Lower lobe of right lung (tissue), 2 donors: ENCODE measurements around the gene CNTN1. TPM values are rescaled to one million over a fixed set of nuclear protein-coding genes. Genes with fewer than 3 reads are reported as not detected.

Experiments used
- ATAC-seq, 2 donors: fragments of 200-7000 bp; cut with Tn5 transposase; one replicate each; pipeline ENCODE4 v1.9.1; 2020 to 2022; ENCODE audit warnings: mild to moderate bottlenecking in 2 of 2, moderate library complexity in 2 of 2
- DNase-seq: peaks from one replicate; pipeline ENCODE4 v3.0.0-alpha.2; 2020
- H3K27ac ChIP-seq: fragments of 200-600 bp; one replicate; pipeline ENCODE4 v1.8.0; 2022
- H3K27me3 ChIP-seq: fragments of 200-600 bp; one replicate; pipeline ENCODE4 v1.8.0; 2022; ENCODE audit warnings: low read depth
- H3K36me3 ChIP-seq: fragments of 200-600 bp; one replicate; pipeline ENCODE4 v1.8.0; 2022; ENCODE audit warnings: mild to moderate bottlenecking
- H3K4me1 ChIP-seq: fragments of 200-600 bp; one replicate; pipeline ENCODE4 v1.8.0; 2022
- H3K4me3 ChIP-seq: fragments of 200-600 bp; one replicate; pipeline ENCODE4 v1.8.0; 2022; ENCODE audit warnings: mild to moderate bottlenecking
- H3K9me3 ChIP-seq: fragments of 200-600 bp; one replicate; pipeline ENCODE4 v1.8.0; 2022
- CTCF ChIP-seq: fragments of 200-600 bp; IDR thresholded peaks from one replicate; pipeline ENCODE4 v1.8.0; 2022; ENCODE audit warnings: antibody characterized with exemption, mild to moderate bottlenecking
- intact Hi-C: fragments of 100-400 bp; cut with DNase I; formaldehyde crosslinking; loops from one replicate; pipeline ENCODE4 v1.11.0; 2022
- total RNA-seq: library from RNA; stranded (reverse); fragmentation: NEBNext Ultra II Directional; extraction: Animal tissue kit (Norgen Biotek cat#: 25700); gene quantifications from one replicate; pipeline ENCODE4 v1.2.1, GENCODE V29; 2021
- donor health status: DM: no; HTN: yes; CAD: no; lungs with severe emphysema.

Gene CNTN1
- total RNA-seq, 1 donor from 2014 or later, result 12.3 TPM

- Histone ChIP-seq H3K4me1 (no peaks in the 10 kb centered on the region), H3K9me3 (no peaks in the 10 kb centered on the region), H3K4me3 (no peak overlapping the region), H3K27me3 (no peaks in the 10 kb centered on the region), H3K36me3 (no peaks in the 10 kb centered on the region), H3K27ac (no peak overlapping the region)
- TF ChIP-seq CTCF, result no peak
- ATAC-seq, result no peak
- no peak for DNase-seq
- intact Hi-C loops, result no loop called here
Measured at GRCh38 chr12:41092115-41092514, 399.9 kb downstream of the CNTN1 start.

GRCh38 chr12:41096797-41097196, 404.6 kb downstream of the CNTN1 start:
- Histone ChIP-seq H3K9me3 (no peaks in the 10 kb centered on the region), H3K36me3 (no peaks in the 10 kb centered on the region), H3K27ac (no peak overlapping the region), H3K27me3 (no peaks in the 10 kb centered on the region), H3K4me1 (no peaks in the 10 kb centered on the region), H3K4me3 (no peak overlapping the region)
- intact Hi-C loops, result no loop called here
- DNase-seq (no peak), ATAC-seq (no peak)
- TF ChIP-seq CTCF, result no peak

GRCh38 chr12:41100572-41100971, 408.3 kb downstream of the CNTN1 start:
- intact Hi-C loops, result no loop called here
- H3K27ac ChIP-seq, result no peak overlapping the region
- H3K4me3 ChIP-seq, result no peak overlapping the region
- no peaks in the 10 kb centered on the region for H3K9me3 ChIP-seq
- DNase-seq (no peak), ATAC-seq (no peak)
- H3K4me1 ChIP-seq, result no peaks in the 10 kb centered on the region
- no peak for TF ChIP-seq CTCF
- H3K36me3 ChIP-seq, result no peaks in the 10 kb centered on the region
- H3K27me3 ChIP-seq, result no peaks in the 10 kb centered on the region

- TF ChIP-seq CTCF, result no peak
- Histone ChIP-seq H3K4me1 (no peaks in the 10 kb centered on the region), H3K27ac (no peak overlapping the region), H3K27me3 (no peaks in the 10 kb centered on the region), H3K4me3 (no peak overlapping the region), H3K9me3 (no peaks in the 10 kb centered on the region), H3K36me3 (no peaks in the 10 kb centered on the region)
- DNase-seq (no peak), ATAC-seq (no peak)
- intact Hi-C loops, result no loop called here
Measured at GRCh38 chr12:41101806-41102205, 409.6 kb downstream of the CNTN1 start.

GRCh38 chr12:41103614-41104013, 411.4 kb downstream of the CNTN1 start:
- no peaks in the 10 kb centered on the region for H3K9me3 ChIP-seq
- no peak overlapping the region for H3K27ac ChIP-seq
- TF ChIP-seq CTCF, result no peak
- no peaks in the 10 kb centered on the region for H3K36me3 ChIP-seq
- intact Hi-C loops, result no loop called here
- no peak for ATAC-seq
- H3K4me3 ChIP-seq, result no peak overlapping the region
- no peaks in the 10 kb centered on the region for H3K4me1 ChIP-seq
- no peaks in the 10 kb centered on the region for H3K27me3 ChIP-seq
- no peak for DNase-seq

GRCh38 chr12:41106315-41106714, 414.1 kb downstream of the CNTN1 start:
- Histone ChIP-seq H3K4me3 (no peak overlapping the region), H3K36me3 (no peaks in the 10 kb centered on the region), H3K9me3 (no peaks in the 10 kb centered on the region), H3K27ac (no peak overlapping the region), H3K27me3 (no peaks in the 10 kb centered on the region), H3K4me1 (no peaks in the 10 kb centered on the region)
- no peak for TF ChIP-seq CTCF
- ATAC-seq (no peak), DNase-seq (no peak)
- intact Hi-C loops, result no loop called here
